HG03342 (cell line): ENCODE data around the gene SEC16B.

Experiments used
- ATAC-seq: cut with Tn5 transposase; IDR thresholded peaks from one replicate; pipeline ENCODE4 v1.9.1; 2021; ENCODE audit warnings: mild to moderate bottlenecking, moderate library complexity; ENCODE audit not compliant: unreplicated experiment

The SEC16B gene

DNA sequence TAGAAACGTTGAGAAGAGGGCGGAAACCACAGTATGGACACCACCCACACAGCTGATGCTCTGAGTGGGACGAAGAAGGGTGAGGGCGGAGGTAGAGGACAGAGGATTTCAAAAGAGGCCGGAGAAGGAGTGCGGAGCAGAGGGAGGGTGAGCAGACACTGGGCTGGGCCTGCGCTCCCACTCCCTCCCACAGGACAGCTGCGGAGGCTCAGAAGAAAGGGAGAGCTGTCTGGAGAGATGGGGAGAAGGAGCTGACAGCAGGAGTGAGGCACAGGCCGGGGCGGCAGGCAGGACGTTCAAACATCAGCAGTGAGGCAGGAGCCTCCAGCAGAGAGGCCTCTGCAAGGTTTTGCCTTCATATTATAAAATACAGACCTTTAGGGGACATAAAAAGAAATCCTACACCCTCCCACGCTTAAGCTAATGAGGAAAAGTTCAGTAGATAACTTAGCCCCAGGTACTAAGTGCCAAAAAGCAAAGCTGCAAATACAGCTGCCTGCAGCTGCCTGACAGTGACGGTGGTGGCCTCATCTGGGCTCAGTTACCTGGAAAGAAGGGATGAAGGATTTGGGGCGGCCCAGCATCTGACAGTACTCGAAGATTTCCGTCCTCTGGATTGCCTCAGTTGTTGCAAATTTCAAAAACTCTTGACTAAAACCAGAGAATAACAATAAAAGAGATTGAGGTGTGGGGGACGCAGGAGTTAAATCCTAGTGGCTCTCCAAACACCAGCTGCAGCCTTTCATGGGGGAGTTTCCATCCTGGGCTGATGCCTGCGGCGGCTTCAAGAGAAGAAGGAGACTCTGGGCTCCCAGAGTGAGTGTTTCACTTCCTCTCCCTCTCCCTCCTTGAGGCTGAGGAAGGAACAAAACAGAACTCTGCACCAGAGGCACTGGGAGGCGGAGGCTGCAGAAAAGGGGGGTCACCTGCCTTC, 25.6 kb downstream of the SEC16B start:
- no peak for ATAC-seq

DNA sequence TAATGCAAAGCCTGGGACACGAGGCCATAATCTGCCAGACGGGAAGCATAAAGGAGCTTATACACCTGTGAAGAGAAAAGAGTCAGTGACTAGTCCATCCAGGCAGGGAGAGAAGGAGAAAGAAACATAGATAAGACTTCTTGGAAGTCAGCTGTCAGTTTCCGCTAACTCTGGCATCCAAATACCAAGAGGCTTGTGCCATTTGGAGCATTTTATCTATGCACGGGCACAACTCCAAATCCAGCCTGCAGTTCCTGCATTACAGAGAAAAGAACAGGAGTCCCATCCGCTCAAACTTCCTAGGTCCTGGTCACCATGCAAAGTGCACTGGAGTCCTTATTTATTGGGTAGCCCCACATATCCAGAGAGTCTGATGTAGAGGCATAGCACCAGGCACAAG, 27.9 kb downstream of the SEC16B start:
- ATAC-seq = no peak

DNA sequence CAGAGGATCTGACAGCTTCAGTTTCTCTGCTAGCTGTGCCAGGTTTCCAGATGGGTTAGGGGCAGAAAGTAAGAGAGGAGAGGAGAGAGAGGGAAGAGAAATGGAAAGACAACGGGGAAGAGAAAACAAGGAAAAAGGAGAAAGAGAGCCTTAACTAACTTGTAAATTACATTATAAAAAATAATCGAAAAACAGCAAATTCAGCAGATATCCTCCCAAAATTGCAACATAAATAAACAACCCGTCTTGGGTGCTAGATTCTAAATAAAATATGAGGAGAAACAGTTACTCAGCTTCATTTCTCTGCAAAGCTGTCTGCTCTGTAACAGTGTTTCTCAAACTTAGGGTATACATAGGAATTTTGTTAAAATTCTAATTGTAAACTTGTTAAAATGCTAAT, 29.2 kb downstream of the SEC16B start:
- ATAC-seq = no peak

- no peak for ATAC-seq
These were observed 31.9 kb downstream of the SEC16B start for GRCh38 chr1:177937931-177938330.

- ATAC-seq = no peak
These were observed 32.6 kb downstream of the SEC16B start for GRCh38 chr1:177937174-177937770.

DNA sequence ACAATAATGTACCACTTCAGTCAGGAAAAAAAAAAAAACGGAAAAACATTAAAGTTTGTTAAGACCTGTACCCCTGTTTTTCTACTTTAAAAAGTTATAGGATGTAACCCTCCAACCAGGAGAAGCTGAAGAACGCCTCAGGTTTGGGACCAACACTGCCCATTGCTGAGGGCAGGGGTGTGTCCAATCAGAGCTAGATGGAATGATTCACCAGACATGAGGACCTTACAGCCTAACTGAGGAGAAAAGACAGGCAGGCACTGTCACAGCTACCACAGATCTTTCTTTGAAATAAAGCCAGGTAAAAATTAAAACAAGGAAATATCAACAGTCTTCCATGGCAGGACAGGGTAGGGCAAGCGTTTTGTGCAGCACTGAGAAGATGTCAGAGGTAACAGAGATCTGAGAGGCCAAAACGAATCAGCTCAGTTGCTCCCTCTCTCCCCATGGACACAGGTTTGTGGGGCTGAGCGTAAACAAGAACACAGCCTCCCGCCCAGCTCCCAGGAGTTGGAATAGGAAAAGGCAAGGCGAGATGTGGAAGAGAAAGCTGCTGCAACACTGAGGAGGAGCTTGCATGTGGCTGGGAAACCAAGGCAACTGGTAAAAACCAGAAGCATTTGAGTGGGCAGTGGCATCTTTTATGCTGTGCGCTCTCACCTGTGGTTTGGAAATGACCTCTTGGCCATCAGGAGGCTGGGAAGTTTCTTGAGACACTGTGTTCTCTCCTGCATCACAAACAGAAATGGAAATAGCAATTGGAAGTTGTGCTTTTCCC, 34.0 kb downstream of the SEC16B start:
- ATAC-seq = no peak

- no peak for ATAC-seq
These were observed 34.9 kb downstream of the SEC16B start for GRCh38 chr1:177934927-177935326.

- ATAC-seq = no peak
These were observed 35.4 kb downstream of the SEC16B start for GRCh38 chr1:177934461-177934860.

GRCh38 chr1:177933881-177934280, 36.0 kb downstream of the SEC16B start:
- ATAC-seq = no peak

GRCh38 chr1:177932123-177932522, 37.7 kb downstream of the SEC16B start:
- no peak for ATAC-seq

DNA sequence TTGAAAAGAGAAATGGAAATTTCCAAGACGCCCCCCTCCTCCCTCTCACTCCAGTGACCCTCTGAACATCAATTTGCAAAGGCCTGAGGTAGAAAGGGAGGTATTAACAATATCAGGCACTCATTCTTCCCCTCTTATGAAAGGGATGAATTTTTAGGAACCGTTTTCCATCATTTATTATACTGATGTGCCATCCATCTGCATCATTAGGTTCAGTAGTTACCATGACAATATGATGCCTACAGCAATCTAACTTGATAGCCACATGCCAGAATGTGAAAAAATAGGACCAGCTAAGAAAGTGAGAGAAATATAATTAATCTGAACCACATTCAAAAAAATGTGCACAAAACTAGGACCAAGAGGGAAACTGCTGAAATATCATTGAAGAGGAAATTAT, 40.9 kb downstream of the SEC16B start:
- no peak for ATAC-seq

GRCh38 chr1:177928194-177928593, 41.7 kb downstream of the SEC16B start:
- ATAC-seq = no peak

DNA sequence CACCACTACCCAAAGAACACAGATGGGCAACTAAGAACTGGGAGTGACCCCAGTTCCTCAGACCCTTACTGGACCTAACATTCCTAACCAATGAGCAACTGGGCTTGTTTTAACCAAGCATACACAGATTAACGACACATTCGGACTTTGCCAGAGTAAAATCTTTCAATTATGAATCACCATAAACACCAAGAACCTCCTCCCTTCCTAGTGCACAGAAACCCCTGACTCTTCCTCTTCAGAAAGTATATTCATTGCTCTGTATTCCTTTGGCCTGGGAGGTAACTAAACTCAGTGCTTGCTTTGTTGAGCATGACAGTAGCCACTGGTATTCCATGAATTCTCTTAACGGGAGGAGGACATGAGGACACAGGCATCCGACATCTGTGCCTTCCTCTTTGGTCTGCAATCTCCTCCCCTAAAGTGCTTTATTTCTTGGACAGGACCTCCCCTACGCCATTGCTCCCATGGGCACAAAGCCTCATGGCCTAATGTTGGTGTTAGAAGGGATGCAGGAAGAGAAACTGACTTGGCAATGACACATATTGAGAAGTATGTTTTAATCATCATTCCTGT, 42.7 kb downstream of the SEC16B start:
- no peak for ATAC-seq

- no peak for ATAC-seq
These were observed 43.7 kb downstream of the SEC16B start for GRCh38 chr1:177926201-177926600.

- ATAC-seq = no peak
These were observed 44.9 kb downstream of the SEC16B start for GRCh38 chr1:177925006-177925405.

GRCh38 chr1:177923441-177923840, 46.4 kb downstream of the SEC16B start:
- ATAC-seq = no peak

DNA sequence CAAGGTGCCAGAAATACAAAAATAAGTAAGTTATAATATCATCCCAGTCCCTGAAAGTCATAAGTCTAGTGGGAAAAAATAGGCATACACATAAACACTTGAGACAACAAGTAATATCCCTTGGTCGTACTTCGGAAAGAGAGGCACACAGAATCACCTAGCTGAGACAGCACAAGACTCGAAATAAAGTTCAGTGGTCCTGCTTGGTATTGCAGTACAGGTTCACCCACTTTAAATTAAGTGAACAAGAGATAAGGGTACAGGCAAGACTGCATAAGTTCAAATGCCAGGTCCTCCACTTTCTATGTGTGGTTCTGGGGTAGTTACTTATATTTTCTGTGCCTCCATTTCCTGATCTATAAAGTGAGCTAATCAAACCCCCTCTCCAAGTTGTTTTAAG, 47.6 kb downstream of the SEC16B start:
- ATAC-seq = no peak

GRCh38 chr1:177921590-177921989, 48.3 kb downstream of the SEC16B start:
- no peak for ATAC-seq

DNA sequence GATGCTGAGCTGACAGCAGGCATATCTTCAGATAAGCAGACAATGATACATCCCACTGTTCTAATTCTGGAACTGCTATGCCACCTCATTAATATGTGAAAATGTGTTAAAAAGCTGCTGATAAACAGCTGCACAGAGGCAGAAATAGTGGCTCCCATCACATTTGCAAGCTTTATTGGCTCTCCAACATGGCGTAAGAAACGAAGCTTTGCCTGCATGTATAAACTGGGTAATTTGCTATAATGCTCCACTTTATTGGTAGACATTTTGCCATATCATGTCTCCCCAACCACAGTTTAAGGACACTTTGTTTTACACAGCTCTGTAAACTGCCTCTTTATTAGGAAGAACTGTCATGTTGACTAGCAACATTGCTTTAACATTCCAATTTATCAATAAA, 49.8 kb downstream of the SEC16B start:
- no peak for ATAC-seq

- ATAC-seq = no peak
These were observed 54.2 kb downstream of the SEC16B start for GRCh38 chr1:177915641-177916040.

DNA sequence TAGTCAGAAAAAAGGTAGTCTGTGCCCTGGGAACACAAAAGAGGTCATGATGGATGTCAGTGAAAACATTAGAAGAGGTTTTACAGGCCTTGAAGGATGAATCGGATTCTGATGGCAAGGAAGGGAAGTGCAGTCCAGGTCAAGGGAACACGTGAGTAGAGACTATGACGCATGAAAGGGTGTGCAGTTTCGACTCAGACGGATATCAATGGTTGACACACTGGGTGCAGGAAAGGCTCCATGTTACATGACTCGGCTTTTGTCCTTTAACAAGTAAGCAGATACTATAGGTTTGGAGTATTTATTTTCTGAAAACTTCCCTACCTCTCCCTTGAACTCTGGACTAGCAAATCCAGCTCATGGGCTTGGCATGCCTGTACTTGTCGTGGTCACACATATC, 55.3 kb downstream of the SEC16B start:
- no peak for ATAC-seq
